Glutamatergic neuron (in vitro differentiated cells): Measurements from ENCODE around the gene ATL2. TPM values are rescaled to one million over a fixed set of nuclear protein-coding genes. Genes with fewer than 3 reads are reported as not detected.
"Not testable (repeated sequence)": the region's sequence is repeated elsewhere in the genome, so short reads cannot be mapped to it uniquely, and the experiment has no call there.

Experiments used
- DNase-seq: peaks from one replicate; pipeline ENCODE4 v3.0.0; 2022
- H3K27ac Mint-ChIP-seq: one replicate; pipeline ENCODE4 v1.8.0; 2020; ENCODE audit warnings: mild to moderate bottlenecking, mixed read lengths, inconsistent platforms; ENCODE audit not compliant: unreplicated experiment
- H3K27me3 Mint-ChIP-seq: one replicate; pipeline ENCODE4 v1.8.0; 2020; ENCODE audit warnings: mild to moderate bottlenecking, moderate library complexity, mixed read lengths, inconsistent platforms; ENCODE audit not compliant: unreplicated experiment
- H3K36me3 Mint-ChIP-seq: one replicate; pipeline ENCODE4 v1.8.0; 2020; ENCODE audit warnings: mild to moderate bottlenecking, mixed read lengths, inconsistent platforms; ENCODE audit not compliant: unreplicated experiment
- H3K4me1 Mint-ChIP-seq: one replicate; pipeline ENCODE4 v1.8.0; 2020; ENCODE audit warnings: mild to moderate bottlenecking, low read depth, mixed read lengths, inconsistent platforms; ENCODE audit not compliant: unreplicated experiment
- H3K4me3 Mint-ChIP-seq: one replicate; pipeline ENCODE4 v1.8.0; 2020; ENCODE audit warnings: mild to moderate bottlenecking, mixed read lengths, inconsistent platforms; ENCODE audit not compliant: unreplicated experiment
- H3K9me3 Mint-ChIP-seq: one replicate; pipeline ENCODE4 v1.8.0; 2020; ENCODE audit warnings: mild to moderate bottlenecking, moderate library complexity, mixed read lengths, inconsistent platforms; ENCODE audit not compliant: unreplicated experiment
- total RNA-seq: library from RNA; stranded (reverse); fragmentation: NEBNext Ultra II Directional; extraction: Animal tissue kit (Norgen Biotek cat#: 25700); gene quantifications from one replicate; pipeline ENCODE4 v1.2.1, GENCODE V29; 2021; ENCODE audit not compliant: unreplicated experiment
- TF ChIP-seq, protein P1 (sequence below): fragments of 200-600 bp; sonication (generic); IDR thresholded peaks from one replicate; pipeline ENCODE4 v1.5.0; 2021; ENCODE audit not compliant: partially characterized antibody, unreplicated experiment

Gene ATL2
- total RNA-seq, 1 donor from 2014 or later, result 39.0 TPM

DNA sequence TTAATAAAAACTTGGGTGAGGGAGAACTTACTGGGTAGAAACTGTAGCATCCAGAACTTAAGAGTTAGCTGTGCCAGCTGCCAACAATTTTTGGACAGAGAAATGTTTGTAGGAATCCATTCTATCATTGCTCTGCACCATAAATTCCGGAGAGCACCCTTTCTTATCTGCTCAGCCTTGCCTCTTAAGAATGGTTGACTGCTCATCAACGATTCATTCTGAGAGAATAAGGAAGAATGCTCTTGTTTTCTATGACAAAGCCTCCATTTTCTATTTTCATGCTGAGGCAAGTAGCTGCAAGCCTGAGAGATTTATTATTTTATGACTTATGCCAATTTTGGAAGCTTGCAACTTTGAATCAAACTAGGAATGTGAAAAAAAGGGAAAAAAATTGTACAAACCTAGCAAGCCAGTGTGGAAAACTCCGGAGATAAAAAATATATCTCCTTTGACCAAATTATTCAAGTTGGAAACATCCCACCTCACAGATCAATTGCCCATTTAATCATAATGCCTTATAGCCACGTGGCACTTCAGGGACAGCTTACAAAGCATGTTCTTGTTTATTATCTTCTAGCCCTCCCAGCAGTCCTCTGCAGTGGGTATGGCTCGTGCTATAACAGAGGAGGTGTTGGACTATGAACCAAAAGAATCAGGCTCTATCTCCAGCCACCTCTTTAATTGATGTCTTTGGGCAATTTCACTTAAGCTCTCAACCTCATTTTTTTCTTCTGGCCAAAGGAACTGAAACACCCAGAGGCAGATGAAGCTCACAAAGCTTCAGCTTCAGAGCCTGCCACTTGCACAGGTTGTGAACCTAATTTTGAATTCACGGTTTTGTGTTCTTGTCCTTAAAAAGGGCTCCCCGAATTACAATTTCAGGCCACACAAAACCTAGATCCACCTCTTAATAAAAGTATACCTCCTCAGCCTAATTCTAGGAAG, 40.9 kb upstream of the ATL2 start:
- H3K4me1 Mint-ChIP-seq, result no peaks in the 10 kb centered on the region
- TF ChIP-seq, protein P1, sequence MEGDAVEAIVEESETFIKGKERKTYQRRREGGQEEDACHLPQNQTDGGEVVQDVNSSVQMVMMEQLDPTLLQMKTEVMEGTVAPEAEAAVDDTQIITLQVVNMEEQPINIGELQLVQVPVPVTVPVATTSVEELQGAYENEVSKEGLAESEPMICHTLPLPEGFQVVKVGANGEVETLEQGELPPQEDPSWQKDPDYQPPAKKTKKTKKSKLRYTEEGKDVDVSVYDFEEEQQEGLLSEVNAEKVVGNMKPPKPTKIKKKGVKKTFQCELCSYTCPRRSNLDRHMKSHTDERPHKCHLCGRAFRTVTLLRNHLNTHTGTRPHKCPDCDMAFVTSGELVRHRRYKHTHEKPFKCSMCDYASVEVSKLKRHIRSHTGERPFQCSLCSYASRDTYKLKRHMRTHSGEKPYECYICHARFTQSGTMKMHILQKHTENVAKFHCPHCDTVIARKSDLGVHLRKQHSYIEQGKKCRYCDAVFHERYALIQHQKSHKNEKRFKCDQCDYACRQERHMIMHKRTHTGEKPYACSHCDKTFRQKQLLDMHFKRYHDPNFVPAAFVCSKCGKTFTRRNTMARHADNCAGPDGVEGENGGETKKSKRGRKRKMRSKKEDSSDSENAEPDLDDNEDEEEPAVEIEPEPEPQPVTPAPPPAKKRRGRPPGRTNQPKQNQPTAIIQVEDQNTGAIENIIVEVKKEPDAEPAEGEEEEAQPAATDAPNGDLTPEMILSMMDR, result no peak
- H3K9me3 Mint-ChIP-seq, result peaks cover 6% of the 10 kb centered on the region
- no peak for DNase-seq
- H3K36me3 Mint-ChIP-seq, result peaks cover 5% of the 10 kb centered on the region
- H3K4me3 Mint-ChIP-seq, result no peak overlapping the region
- no peak overlapping the region for H3K27ac Mint-ChIP-seq
- no peaks in the 10 kb centered on the region for H3K27me3 Mint-ChIP-seq

DNA sequence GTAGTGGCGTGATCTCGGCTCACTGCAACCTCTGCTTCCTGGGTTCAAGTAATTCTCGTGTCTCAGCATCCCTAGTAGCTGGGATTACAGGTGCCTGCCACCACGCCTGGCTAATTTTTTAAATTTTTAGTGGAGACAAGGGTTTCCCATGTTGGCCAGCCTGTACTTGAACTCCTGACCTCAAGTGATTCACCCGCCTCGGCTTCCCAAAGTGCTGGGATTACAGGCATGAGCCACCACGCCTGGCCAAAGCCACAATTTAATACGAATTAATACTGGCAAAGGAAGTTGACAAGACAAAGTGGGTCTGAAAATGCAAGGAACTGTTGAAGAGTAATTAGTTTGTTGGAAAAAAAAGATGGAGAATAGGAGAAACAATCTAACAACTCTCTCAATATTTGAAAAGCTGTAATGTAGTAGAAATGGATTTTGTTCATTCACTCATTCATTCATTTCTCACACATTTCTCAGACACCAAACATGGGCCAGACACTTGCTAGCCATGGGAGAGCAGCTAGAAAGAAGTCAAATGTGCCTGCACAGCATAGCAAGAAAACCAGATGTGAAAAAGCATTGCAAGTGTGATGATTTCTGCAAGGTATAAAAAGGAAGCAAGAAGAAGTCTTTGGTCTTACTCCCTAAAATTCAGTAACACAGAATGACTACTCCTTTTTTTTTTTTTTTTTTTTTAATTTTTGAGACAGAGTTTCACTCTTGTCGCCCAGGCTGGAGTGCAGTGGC, 39.4 kb upstream of the ATL2 start:
- TF ChIP-seq, protein P1, result no peak
- Mint-ChIP-seq H3K9me3 (peaks cover 8% of the 10 kb centered on the region), H3K4me3 (no peak overlapping the region), H3K27ac (no peak overlapping the region), H3K27me3 (no peaks in the 10 kb centered on the region), H3K36me3 (peaks cover 11% of the 10 kb centered on the region), H3K4me1 (no peaks in the 10 kb centered on the region)
- no peak for DNase-seq

DNA sequence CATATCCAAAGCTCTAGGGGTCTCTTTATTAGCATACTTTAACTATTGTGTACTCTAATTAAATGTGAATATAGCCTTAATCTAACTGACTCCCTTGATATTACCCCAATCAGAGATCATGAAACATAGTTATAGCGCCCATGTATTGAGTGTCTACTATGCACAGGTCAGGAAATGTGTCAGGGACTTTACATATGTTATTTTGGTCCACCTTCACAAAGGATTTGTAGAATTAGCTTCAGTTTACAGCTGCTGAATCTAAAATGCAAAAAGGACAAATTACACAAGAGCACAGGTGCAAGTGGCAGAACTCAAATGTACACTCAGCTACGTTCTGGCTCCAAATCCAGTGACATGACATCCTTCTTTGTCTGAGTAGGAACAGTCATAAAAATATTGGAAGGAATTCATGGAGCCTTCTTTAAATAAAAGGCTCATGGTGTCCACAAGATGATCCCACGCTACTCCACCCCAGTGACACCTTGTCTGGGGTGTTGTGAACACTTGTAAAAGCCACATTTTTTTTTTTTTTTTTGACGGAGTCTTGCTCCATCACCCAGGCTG, 38.7 kb upstream of the ATL2 start:
- Mint-ChIP-seq H3K4me1 (no peaks in the 10 kb centered on the region), H3K36me3 (peaks cover 11% of the 10 kb centered on the region), H3K9me3 (peaks cover 8% of the 10 kb centered on the region), H3K4me3 (no peak overlapping the region), H3K27me3 (no peaks in the 10 kb centered on the region), H3K27ac (no peak overlapping the region)
- no peak for DNase-seq
- TF ChIP-seq, protein P1, result no peak

DNA sequence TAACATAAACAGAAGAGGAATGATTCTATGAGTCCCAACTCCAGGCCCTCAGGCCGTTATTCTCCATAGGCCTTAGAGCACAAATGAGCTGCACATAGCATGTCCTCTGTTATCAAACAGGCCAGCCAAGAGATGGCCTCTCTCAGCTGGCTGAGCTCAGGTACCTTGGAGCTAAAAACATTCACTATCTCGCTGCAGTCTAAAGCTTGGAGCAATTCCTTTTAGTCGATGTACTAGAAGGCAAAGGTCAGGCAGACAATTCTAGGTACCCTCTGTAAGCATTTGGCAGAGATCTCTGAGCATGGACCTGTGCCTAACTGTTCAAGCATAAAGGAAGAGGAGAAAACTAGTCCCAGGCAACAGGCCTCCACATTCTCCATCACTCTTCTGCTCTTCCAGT, 38.0 kb upstream of the ATL2 start:
- TF ChIP-seq, protein P1, result no peak
- H3K36me3 Mint-ChIP-seq, result peaks cover 11% of the 10 kb centered on the region

DNA sequence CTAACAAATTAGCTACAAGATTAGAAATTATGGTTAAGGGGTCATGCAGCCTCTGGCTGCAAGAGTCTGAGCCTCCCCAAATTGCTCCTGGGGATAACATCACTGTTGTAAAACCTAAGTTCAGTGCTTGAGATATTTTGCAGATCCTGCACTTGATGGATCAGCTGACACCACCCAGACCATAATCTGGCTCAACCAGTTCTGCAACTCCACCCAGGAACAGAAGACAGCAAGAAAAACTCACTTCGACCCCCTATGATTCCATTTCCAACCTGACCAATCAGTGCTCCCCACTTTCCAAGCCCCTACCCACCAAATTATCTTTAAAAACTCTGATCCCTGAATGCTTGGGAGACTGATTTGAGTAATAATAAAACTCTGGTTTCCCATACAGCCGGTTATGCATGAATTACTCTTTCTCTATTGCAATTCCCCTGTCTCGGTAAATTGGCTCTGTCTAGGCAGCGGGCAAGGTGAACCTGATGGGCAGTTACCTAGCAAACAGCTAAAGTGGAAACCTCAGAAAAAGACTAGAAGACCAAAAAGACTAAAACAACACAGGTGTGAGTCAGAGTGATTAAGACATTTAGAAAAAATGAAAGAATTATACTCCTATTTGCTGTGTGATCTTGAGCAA, 35.3 kb upstream of the ATL2 start:
- not testable (repeated sequence) for H3K4me3 Mint-ChIP-seq, H3K27me3 Mint-ChIP-seq, DNase-seq, H3K4me1 Mint-ChIP-seq, H3K27ac Mint-ChIP-seq
- peaks cover 11% of the 10 kb centered on the region for H3K9me3 Mint-ChIP-seq
- peaks cover 11% of the 10 kb centered on the region for H3K36me3 Mint-ChIP-seq

More for the DNA sequence above, 38.0 kb upstream of the ATL2 start:
- peaks cover 8% of the 10 kb centered on the region for H3K9me3 Mint-ChIP-seq
- no peaks in the 10 kb centered on the region for H3K27me3 Mint-ChIP-seq
- no peak for DNase-seq
- H3K4me1 Mint-ChIP-seq, result no peaks in the 10 kb centered on the region
- H3K27ac Mint-ChIP-seq, result no peak overlapping the region
- no peak overlapping the region for H3K4me3 Mint-ChIP-seq
